Suprapubic skin (tissue), 4 donors: ENCODE data around the gene RC3H1.

Experiments
- EP300 ChIP-seq: sonication (generic); formaldehyde crosslinking; IDR thresholded peaks from one replicate; pipeline ENCODE4 v1.6.1; 2017; ENCODE audit warnings: antibody characterized with exemption
- POLR2A ChIP-seq, 2 donors: fragments of 450-650 bp; IDR thresholded peaks; one replicate each; pipeline ENCODE4 v1.6.1; 2017; ENCODE audit warnings: antibody characterized with exemption in 2 of 2, mild to moderate bottlenecking in 2 of 2, moderate library complexity in 2 of 2
- POLR2AphosphoS5 ChIP-seq, 3 donors: sonication (generic); formaldehyde crosslinking; IDR thresholded peaks; one replicate each; pipeline ENCODE4 v1.6.1; 2017; ENCODE audit warnings: antibody characterized with exemption in 3 of 3
- TF ChIP-seq, protein P1 (sequence below), 2 donors: fragments of 200-600 bp in 1 of 2; fragments of 450-650 bp in 1 of 2; sonication (generic) in 1 of 2; IDR thresholded peaks; one replicate each; pipeline ENCODE4 v1.5.1; 2016 to 2019; ENCODE audit warnings: antibody characterized with exemption in 2 of 2, mild to moderate bottlenecking in 1 of 2, moderate library complexity in 1 of 2

- TF ChIP-seq EP300, result no peak
- no peak for TF ChIP-seq POLR2AphosphoS5 (IDR thresholded peaks at IDR 0.05)
- TF ChIP-seq, protein P1, sequence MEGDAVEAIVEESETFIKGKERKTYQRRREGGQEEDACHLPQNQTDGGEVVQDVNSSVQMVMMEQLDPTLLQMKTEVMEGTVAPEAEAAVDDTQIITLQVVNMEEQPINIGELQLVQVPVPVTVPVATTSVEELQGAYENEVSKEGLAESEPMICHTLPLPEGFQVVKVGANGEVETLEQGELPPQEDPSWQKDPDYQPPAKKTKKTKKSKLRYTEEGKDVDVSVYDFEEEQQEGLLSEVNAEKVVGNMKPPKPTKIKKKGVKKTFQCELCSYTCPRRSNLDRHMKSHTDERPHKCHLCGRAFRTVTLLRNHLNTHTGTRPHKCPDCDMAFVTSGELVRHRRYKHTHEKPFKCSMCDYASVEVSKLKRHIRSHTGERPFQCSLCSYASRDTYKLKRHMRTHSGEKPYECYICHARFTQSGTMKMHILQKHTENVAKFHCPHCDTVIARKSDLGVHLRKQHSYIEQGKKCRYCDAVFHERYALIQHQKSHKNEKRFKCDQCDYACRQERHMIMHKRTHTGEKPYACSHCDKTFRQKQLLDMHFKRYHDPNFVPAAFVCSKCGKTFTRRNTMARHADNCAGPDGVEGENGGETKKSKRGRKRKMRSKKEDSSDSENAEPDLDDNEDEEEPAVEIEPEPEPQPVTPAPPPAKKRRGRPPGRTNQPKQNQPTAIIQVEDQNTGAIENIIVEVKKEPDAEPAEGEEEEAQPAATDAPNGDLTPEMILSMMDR (IDR thresholded peaks at IDR 0.05), result no peak
- no peak for TF ChIP-seq POLR2A (IDR thresholded peaks at IDR 0.05)
These were observed 73.6 kb downstream of the RC3H1 start for GRCh38 chr1:173948594-173948993.
